DND-41 (cell line): ENCODE results near the gene SNRNP40.

ENCODE experiments used
- CTCF ChIP-seq: IDR thresholded peaks from 2 replicates; pipeline ENCODE4 v1.5.1; 2012; ENCODE audit warnings: borderline replicate concordance, low read length, moderate library complexity, mild to moderate bottlenecking; ENCODE audit not compliant: poor library complexity, severe bottlenecking; ENCODE audit errors: extremely low read depth
- EZH2 ChIP-seq: IDR thresholded peaks from 3 replicates; pipeline ENCODE4 v1.6.1; 2012; ENCODE audit warnings: borderline replicate concordance, low read depth, mild to moderate bottlenecking, moderate library complexity, low read length, inconsistent platforms; ENCODE audit not compliant: severe bottlenecking

- TF ChIP-seq EZH2 (no peak), CTCF (no peak)
These were observed 75.5 kb downstream of the SNRNP40 start for GRCh38 chr1:31221072-31221471.
